ENCODE results near the gene MAPK10. TPM values are rescaled to one million over a fixed set of nuclear protein-coding genes. Genes with fewer than 3 reads are reported as not detected.

MAPK10 gene
- total RNA-seq = 0.27 and 0.48 TPM in 2 replicates

GRCh38 chr4:86359944-86360478 is at the start of gene MAPK10:
Gene MAPK10, minus strand, starts transcription at chr4:86360053.
- intact Hi-C loops (cut with micrococcal nuclease) = loop anchor here (2.0 kb wide), 1 partner anchor 647 kb away; no protein-coding TSS in a partner anchor

- intact Hi-C loops (cut with micrococcal nuclease) = no loop called here
These were observed 43.7 kb upstream of the MAPK10 start for GRCh38 chr4:86403575-86403974.

DNA sequence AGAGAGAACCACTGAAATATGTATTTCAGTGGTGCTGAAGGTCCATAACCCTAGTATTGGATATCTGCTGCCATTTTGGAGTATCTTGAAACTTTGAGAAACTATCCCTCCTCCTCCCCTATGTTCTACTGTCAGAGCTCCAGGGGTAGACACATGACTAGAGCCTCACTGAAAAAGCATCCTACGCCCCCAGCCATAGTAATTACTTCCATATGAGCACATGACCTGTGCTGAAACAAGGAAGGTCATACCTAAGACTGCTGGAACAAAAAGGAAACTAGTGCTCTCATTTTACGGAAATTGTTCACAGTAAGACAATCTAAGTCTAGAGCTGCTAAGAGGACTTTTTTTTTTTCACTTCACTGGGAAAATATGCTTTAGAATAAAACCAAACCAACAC is 42.0 kb upstream of the MAPK10 start:
- intact Hi-C loops (cut with micrococcal nuclease) = no loop called here

- intact Hi-C loops (cut with micrococcal nuclease) = no loop called here
These were observed 40.4 kb upstream of the MAPK10 start for GRCh38 chr4:86400216-86400615.

DNA sequence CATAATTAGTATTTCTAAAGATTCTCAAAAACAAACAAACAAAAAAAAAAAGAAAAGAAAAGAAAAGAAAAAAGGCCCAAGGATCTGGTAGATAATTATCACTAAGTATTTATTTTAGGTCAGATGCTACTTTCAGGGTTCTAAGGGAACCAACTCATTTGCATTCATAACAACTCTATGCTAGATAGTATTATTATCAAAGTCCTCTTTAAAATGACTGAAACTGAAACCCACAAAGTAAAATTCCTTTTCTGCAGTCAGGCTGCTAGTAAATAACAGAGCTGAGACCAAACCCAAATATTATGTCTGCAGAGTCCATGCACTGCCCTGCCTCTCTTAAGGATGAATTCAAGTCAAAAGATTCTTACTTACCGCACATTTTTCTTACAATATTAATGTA is 38.3 kb upstream of the MAPK10 start:
- intact Hi-C loops (cut with micrococcal nuclease) = no loop called here

GRCh38 chr4:86393749-86394148 is 33.9 kb upstream of the MAPK10 start:
- intact Hi-C loops (cut with micrococcal nuclease) = no loop called here

DNA sequence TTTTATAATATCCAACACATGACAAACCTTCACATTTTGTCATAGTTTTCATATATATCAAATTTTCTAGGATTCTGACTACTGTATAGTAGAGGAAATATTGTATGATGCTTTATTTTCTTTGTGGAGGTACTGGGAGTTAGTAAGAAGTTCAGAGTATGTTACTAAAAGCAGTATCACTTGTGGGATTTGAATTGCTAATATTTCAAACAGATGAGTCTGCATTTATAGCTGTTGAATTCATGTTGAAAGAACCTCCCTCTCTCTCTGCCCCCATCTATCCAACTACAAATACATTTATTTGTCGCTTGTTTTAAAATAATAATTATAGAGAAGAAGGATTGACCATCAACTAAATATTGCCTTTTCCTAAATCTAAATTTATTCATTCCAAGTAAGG is 29.8 kb upstream of the MAPK10 start:
- intact Hi-C loops (cut with micrococcal nuclease) = no loop called here

- intact Hi-C loops (cut with micrococcal nuclease) = no loop called here
These were observed 28.4 kb upstream of the MAPK10 start for GRCh38 chr4:86388252-86388651.

DNA sequence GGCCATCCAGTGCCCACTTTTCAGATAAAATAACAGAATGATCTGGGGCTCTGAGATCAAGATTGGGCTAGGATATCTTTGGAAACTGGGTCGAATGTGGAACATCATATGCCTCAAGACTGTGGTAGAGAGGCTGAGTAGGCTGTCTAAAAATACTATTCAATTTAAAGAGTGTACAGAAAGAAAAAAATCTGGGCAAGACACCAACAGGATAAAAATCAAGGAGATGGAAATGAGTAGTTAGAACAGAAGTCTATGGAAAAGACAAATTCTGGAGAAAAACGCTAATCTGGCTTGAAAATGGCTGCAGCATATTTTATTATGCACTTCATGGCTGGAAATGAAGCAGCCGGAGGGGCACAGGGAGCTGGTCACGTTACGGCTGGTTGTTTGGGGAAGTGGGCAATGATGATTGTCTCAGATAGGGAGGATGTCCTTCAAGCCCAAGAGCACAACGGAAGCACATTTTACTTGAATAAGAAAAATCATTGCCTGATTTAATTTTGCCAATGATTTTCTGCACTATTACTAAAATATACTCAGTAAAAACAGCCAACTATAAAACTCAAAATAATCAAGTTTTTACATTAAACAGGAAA is 27.1 kb upstream of the MAPK10 start:
- intact Hi-C loops (cut with micrococcal nuclease) = no loop called here

GRCh38 chr4:86386201-86386600 is 26.3 kb upstream of the MAPK10 start:
- intact Hi-C loops (cut with micrococcal nuclease) = no loop called here

DNA sequence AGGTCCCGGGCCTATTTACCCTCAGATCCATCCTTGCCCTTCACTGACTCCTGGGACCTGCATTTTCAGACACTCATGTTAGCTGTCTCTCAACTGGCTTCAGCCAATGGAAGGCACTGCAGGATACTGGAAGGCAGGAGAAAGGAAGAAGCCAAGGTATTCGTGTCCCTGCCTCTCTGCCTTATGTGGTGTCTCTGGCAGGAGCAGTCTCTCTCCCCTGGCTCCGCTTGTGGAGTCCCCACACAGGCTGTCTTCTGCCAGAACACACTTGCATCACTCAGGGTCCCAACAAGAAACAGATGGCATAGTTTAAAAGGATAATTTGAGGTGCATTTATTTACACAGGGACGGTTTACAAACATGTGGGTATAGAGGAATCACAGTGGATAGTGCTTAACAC is 21.6 kb upstream of the MAPK10 start:
- intact Hi-C loops (cut with micrococcal nuclease) = no loop called here

- intact Hi-C loops (cut with micrococcal nuclease) = no loop called here
These were observed 20.4 kb upstream of the MAPK10 start for GRCh38 chr4:86380181-86380724.

- intact Hi-C loops (cut with micrococcal nuclease) = no loop called here
These were observed 17.0 kb upstream of the MAPK10 start for GRCh38 chr4:86376850-86377249.

GRCh38 chr4:86368433-86368832 is 8.6 kb upstream of the MAPK10 start:
- intact Hi-C loops (cut with micrococcal nuclease) = no loop called here

DNA sequence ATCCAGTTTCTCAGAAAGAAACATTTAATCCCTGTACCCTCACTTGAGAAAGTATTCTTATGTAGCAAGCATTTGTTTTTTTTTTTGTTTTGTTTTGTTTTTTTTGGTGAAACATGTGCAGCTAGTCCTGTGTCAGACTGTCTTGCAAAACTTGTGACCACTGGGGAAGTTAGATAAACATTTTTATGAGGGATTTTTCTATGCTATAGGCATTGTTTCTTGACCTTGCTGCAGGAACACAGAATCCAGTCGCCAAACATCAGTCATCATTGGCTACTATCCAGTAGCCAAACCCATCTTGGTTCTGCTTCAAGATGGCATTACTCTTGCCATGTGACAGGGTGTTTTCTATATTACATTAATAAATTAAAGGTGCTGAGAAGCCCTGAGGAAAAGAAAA is 7.7 kb upstream of the MAPK10 start:
- intact Hi-C loops (cut with micrococcal nuclease) = no loop called here

GRCh38 chr4:86366920-86367319 is 7.1 kb upstream of the MAPK10 start:
- intact Hi-C loops (cut with micrococcal nuclease) = no loop called here

- intact Hi-C loops (cut with micrococcal nuclease) = no loop called here
These were observed 2.7 kb upstream of the MAPK10 start for GRCh38 chr4:86362510-86362909.

- intact Hi-C loops (cut with micrococcal nuclease) = no loop called here
These were observed 1.6 kb downstream of the MAPK10 start for GRCh38 chr4:86358257-86358656.

DNA sequence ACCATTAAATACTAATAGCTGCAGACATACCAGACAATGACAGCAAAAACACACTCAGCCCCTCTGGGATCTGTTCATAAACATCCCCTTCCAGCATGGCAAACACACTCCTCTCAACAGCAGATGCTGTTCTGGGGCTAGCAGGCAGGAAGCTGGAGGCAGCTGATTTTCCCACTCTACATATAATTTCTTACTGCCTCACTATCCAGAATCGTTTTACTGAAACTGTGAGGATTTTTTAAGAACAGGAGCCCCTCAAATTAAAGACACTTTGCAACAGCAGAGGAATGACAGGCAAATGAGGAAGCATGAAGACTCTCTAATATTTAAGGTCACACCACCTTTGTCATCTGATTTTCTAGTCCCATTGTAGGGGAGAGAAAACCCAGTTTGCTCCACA is 2.2 kb downstream of the MAPK10 start:
- intact Hi-C loops (cut with micrococcal nuclease) = no loop called here

DNA sequence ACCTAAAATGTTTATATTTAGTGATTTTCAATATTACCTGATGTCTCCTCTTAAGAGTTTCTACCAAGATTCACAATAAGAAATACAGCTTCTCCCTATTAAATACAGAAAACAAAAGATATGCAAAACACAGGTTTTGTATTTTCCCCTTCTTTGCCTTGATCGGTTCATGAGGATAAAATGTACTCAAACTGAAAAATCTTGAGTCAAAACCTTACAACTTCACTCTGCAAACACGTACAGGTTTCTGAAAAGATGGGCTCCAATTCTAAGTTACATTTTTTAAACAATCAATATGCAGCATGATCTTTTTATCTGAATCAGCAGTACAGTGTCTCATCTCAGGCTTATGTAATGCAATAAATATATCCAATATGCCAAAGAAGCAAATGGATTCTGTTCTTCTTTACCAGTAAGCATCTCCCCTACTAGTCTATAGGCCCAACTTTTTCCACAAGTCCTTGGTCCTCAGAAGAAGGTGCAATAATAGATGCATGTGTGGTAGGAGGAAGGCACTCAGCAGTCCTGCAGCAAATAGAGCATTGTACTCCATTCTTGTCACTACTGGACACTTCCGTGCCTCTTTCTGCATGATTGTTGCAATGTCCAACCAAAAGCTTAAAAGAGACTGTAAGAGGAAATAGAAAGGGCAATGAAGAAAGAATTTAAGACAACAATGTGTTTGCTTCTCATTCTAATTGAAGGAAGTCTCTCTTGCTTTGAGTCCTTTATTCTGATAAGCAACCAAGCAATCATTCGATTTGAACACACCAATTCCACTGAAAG is 3.2 kb downstream of the MAPK10 start:
- intact Hi-C loops (cut with micrococcal nuclease) = no loop called here

GRCh38 chr4:86354390-86354789 is 5.5 kb downstream of the MAPK10 start:
- intact Hi-C loops (cut with micrococcal nuclease) = no loop called here

- intact Hi-C loops (cut with micrococcal nuclease) = no loop called here
These were observed 13.5 kb downstream of the MAPK10 start for GRCh38 chr4:86346320-86346719.

- intact Hi-C loops (cut with micrococcal nuclease) = no loop called here
These were observed 15.7 kb downstream of the MAPK10 start for GRCh38 chr4:86344127-86344526.

All from T-helper 2 cell treated with Interferon-gamma antibody and Interleukin-4, amounts not matched to agents 100 ng/mL and 5 ng/mL, for 36 hours (primary cell).